NCI-H1105 treated with DMSO at 0.1 percent for 48 hours (cell line): ENCODE measurements around the gene CRYBB3.
"Not testable (repeated sequence)": the region's sequence is repeated elsewhere in the genome, so short reads cannot be mapped to it uniquely, and the experiment has no call there.

ENCODE experiments used
- DNase-seq: peaks from one replicate; lab custom pipeline; 2025; lab: John Stamatoyannopoulos, UW

The CRYBB3 gene

DNA sequence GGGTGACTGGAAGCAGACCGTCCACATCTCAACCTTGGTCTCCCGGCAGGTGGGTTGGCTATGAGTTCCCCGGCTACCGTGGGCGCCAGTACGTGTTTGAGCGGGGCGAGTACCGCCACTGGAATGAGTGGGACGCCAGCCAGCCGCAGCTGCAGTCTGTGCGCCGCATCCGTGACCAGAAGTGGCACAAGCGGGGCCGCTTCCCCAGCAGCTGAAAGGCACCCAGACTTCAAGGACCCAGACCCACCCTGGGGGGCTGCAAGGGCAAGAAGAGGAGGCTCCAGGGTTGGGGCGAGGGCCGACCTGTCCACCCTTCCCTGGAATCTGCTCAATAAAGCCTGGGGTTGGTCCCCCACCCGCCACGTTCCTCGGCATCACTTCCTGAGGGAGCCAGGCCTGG lies 7.3 kb downstream of the CRYBB3 start:
- DNase-seq = no peak

DNA sequence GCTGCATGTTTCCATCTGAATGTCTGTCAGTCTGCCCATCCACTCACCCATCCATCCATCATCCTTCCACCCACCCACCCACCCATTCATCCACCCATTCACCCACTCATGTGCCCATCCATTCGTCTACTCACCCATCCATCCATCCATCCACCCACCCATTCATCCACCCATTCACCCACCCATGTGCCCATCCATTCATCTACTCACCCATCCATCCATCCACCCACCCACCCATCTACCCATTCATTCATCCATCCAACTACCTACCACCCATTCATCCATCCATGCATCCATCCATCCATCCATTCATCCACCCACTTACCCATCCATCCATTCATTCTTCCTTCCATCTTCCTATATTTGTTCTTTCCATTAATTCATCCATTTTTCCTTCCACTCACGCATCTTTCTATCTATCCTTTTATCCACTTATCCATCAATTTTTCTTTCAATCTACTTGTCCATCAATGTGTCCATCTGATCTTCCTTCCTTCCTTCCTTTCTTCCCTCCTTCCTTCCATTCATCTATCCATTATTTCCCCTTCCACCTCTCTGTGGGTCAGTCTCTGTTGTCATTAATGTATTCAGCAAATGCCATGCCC lies 8.0 kb downstream of the CRYBB3 start:
- no peak for DNase-seq

- DNase-seq = no peak
These were observed 8.7 kb downstream of the CRYBB3 start for GRCh38 chr22:25208328-25208727.

DNA sequence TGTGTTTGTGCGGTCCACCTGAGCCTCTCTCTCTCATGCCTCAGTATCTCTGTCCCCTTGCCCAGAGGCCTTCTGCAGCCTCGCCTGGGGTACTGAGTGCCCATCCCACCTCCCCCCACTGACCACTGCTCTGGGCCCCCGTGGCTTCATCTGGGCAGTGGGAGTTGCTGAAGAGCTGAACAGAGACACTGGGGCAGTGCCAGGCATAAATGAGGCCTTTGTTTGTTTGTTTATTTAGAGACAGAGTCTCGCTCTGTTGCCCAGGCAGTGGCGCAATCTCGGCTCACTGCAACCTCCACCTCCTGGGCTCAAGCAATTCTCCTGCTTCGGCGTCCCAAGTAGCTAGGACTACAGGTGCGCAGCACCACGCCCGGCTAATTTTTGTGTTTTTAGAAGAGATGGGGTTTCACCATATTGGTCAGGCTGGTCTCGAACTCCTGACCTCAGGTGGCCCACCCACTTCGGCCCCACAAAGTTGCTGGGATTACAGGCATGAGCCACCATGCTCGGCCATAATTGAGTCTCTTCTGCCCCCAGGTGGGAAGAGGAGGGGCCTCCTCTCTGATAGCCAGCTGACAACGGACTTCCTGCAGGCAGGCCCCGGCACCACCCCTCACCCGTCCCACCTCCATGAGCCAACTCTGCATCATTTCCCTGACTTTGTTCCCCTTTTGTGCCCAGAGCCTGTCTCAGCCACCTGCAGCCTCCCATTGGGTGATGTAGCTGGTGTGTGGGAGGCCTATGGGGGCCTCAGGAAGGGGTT lies 9.3 kb downstream of the CRYBB3 start:
- no peak for DNase-seq

DNA sequence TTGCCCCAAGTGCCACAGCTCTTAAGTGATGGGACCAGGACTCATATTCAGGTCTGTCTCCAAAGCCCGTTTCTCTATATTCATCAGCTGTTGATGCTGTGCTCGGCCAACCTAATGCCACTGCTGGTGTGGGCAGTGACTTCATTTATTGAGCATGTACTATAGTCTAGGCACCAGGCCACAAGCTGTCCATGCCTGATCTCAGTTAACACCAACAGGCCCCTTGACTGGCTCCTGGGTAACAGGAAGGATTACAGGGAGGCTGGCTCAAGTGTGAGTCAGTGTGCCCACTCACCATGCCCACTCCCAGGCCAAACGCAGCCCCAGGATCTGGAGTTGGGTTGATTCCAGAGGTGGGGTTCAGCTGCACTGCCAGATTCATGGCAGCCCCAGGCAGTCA lies 11.1 kb downstream of the CRYBB3 start:
- DNase-seq = no peak

DNA sequence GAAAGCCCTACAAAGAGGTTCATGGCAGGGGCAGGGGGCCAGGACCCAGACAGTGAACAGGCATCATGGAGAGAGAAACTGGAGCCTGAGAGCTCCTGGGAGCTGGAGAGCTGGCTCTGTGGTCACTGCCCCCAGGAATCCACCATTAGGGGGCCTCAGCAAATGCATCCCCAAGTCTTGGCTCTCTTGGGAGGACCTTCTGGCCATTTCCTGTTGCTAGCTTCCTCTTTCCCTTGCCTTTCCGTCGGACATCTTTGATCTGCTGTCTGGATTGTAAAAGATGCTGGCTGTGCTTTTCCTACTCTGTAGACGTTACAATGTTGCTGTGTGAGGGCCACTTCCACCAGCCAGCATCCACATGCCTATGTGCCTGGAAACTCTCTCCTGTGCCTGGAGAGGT lies 12.7 kb downstream of the CRYBB3 start:
- DNase-seq = no peak

- no peak for DNase-seq
These were observed 13.6 kb downstream of the CRYBB3 start for GRCh38 chr22:25213221-25213620.

DNA sequence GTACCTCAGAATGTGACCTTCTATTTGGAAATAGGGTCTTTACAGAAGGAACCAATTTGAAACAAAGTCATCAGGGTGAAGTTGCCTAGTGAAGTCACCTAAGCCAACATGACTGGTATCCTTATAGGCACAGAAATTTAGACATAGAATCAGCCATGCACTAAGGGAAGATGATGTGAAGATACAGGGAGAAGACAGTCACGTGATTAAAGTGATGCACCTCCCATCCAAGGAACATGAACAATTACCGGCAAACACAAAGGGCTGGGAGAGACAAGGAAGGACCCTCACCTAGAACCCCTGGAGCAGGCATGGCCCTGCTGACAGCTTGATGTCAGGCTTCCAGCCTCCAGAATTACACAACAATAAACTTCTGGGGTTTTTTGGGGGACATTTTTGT lies 16.6 kb downstream of the CRYBB3 start:
- no peak for DNase-seq

GRCh38 chr22:25219211-25219689 lies 19.6 kb downstream of the CRYBB3 start, which contains the start of gene CRYBB2:
Gene CRYBB2 (plus strand): TSS chr22:25219639. CDS start chr22:25221430, 1,791 bp downstream.
- DNase-seq = no peak

GRCh38 chr22:25219948-25220442 lies 20.3 kb downstream of the CRYBB3 start:
- DNase-seq = peak; percentile 70

GRCh38 chr22:25221790-25222189 lies 22.1 kb downstream of the CRYBB3 start:
- no peak for DNase-seq

DNA sequence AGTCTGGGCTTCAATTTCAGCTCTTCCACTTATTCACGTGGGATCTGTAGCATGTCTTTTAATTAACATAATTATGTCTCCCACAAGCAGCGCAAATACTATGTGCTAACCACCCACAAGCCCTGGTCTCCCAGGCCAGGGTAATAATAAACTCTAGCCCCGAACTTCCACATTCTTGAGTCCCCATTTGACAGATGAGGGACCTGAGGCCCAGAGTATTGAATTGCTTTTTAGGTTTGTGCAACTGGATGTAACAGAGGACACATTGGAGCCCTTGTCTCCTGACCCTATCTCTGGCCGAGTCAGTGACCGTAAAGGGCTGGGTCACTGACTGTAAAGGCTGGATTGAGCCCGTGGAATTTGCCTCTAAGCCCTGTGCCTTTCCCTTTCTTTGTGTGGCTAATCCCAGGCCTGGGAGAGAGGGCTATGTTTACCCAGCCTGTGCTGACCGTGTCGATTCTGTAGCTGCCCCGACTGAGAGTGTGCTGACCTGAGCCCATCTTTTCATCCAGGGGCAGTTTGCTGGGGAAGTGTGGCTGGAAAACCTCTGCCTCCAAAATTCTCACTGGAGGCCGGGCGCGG lies 23.7 kb downstream of the CRYBB3 start:
- DNase-seq = peak; percentile 3

DNA sequence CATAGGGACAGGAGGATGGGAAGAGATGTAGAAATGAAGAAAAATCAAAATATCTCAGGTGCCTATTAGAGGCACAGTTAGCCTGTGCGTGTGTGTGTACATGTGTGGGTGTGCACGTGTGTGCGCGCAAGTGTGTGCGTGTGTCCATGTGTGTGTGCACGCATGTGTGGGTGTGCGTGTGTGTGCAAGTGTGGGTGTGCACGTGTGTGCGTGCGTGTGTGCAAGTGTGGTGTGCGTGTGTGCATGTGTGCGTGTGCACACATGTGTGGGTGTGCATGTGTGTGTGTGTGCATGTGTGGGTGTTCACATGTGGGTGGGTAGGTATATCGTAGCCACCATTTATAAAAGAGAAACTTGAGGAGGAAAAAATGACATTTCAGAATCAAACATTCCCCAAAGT lies 29.2 kb downstream of the CRYBB3 start:
- DNase-seq = no peak

- DNase-seq = not testable (repeated sequence)
These were observed 31.1 kb downstream of the CRYBB3 start for GRCh38 chr22:25230760-25231159.

GRCh38 chr22:25232301-25232700 lies 32.6 kb downstream of the CRYBB3 start:
- DNase-seq = no peak

- not testable (repeated sequence) for DNase-seq
These were observed 34.0 kb downstream of the CRYBB3 start for GRCh38 chr22:25233706-25234105.

DNA sequence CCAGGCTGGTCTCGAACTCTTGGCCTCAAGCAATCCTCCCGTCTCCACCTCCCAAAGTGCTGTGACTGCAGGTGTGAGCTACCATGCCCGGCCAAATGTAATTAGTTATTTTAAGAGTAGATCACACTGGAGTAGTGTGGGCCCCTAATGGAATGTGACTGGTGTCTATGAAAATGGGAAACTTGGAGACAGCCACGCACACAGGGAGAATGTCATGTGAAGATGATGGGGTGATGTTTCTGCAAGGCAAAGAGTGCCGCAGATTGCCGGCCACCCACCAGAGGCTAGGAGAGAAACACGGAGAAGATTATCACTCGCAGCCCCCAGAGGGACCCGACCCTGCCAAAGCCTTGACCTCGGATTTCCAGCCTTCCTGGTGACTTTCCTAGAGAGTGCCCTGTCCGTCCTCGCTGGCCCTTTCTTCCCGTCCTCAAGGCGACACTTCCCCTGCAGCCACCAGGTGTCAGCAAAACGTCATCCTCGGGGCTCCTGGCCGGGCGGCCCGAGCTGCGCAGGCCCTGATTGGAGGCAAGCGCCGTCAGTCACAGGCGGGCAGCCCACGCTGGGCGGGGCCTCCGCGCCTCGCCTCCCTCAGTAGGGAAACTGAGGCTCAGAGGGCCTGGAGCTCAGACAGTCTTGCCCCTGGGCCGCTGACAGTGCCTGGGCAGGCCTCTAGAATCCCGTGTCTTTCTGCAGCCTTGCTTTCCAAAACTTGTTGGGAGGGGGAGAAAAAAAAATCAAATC lies 36.1 kb downstream of the CRYBB3 start:
- DNase-seq = peak; percentile 17

GRCh38 chr22:25236417-25236816 lies 36.8 kb downstream of the CRYBB3 start:
- no peak for DNase-seq

DNA sequence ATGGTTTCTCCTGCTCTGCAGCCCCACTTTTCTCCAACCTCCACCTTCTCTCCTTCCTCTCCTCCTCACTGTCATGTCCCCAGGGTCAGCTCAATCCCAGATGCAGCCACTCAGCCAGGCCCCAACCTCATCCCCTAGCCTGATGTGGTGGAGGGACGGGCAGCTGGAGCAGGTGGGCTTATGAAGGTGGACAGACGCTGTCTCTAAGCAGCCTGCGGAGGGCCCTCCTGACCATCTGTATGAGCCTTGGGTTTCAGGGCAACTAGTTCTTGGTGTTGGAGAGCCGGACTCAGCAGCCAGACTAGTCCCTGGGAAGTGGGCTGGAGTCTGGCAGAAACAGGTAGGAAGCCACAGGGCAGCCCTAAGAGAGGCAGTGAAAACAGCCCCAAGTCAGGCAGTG lies 37.8 kb downstream of the CRYBB3 start:
- no peak for DNase-seq

DNA sequence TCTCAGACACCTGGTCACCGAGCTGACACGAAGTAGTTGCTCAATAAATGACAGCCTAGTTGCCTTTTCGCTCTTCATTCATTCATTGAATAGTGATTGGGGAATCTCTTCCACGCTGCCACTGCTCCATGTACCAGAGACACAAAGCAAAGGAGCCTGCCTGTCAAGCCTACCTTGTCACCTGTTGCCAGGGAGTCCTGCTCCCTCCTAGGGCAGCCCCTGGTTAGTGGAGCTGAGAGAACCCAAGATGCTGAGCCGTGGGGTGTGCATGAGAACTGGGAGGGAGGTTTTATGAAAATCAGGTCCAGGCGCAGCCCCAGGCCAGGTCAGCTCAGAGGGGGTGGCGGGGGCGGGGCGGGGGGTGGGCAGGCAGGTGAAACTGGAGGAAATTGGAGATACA lies 38.4 kb downstream of the CRYBB3 start:
- DNase-seq = not testable (repeated sequence)

DNA sequence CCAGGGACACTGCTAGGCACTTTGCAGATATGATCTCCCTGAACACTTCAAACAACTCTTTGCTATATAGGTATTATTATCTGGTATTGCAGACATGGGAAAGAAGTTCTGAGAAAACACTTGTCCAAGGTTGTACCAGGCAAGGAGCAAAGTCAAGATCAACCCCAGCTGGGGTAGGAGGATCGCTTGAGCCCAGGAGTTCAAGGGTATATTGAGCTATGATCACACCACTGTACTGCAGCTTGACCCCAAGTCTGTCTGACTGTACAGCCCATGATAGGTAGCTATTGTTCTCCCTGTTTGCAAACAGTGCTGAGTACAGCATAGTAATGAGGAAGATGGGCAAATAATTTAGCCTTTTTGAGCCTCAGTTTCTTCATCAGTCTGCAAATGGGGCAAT lies 55.5 kb downstream of the CRYBB3 start:
- DNase-seq = not testable (repeated sequence)
